T-helper 1 cell treated with Interleukin-12 subunit alpha and Interleukin-12 subunit beta and Interleukin-4 antibody, amounts not matched to agents 30 μg/mL and 1 μg/mL, for 36 hours (primary cell): Measurements from ENCODE around the gene GRIP1.

ENCODE experiments used
- H3K27ac Mint-ChIP-seq: one replicate; pipeline ENCODE4 v1.8.0; 2021; ENCODE audit warnings: mild to moderate bottlenecking, mixed read lengths
- H3K27me3 Mint-ChIP-seq: one replicate; pipeline ENCODE4 v1.8.0; 2021; ENCODE audit warnings: low read depth, mixed read lengths
- H3K36me3 Mint-ChIP-seq: one replicate; pipeline ENCODE4 v1.8.0; 2021; ENCODE audit warnings: low read depth, mixed read lengths
- H3K4me1 Mint-ChIP-seq: one replicate; pipeline ENCODE4 v1.8.0; 2021; ENCODE audit warnings: low read depth, mixed read lengths
- H3K4me3 Mint-ChIP-seq: one replicate; pipeline ENCODE4 v1.8.0; 2021; ENCODE audit warnings: mild to moderate bottlenecking, moderate library complexity, mixed read lengths
- H3K9me3 Mint-ChIP-seq: one replicate; pipeline ENCODE4 v1.8.0; 2021; ENCODE audit warnings: mixed read lengths

Gene GRIP1

GRCh38 chr12:66676241-66676640 lies 2.6 kb downstream of the GRIP1 start:
- no peaks in the 10 kb centered on the region for H3K9me3 Mint-ChIP-seq
- peaks cover 19% of the 10 kb centered on the region for H3K27me3 Mint-ChIP-seq
- H3K4me3 Mint-ChIP-seq = no peak overlapping the region
- no peaks in the 10 kb centered on the region for H3K36me3 Mint-ChIP-seq
- no peaks in the 10 kb centered on the region for H3K4me1 Mint-ChIP-seq
- H3K27ac Mint-ChIP-seq = no peak overlapping the region

GRCh38 chr12:66674495-66675122 lies 4.3 kb downstream of the GRIP1 start:
- Mint-ChIP-seq H3K4me1 (no peaks in the 10 kb centered on the region), H3K36me3 (no peaks in the 10 kb centered on the region), H3K9me3 (no peaks in the 10 kb centered on the region), H3K27me3 (peaks cover 11% of the 10 kb centered on the region), H3K27ac (no peak overlapping the region), H3K4me3 (no peak overlapping the region)

- H3K4me3 Mint-ChIP-seq = no peak overlapping the region
- H3K9me3 Mint-ChIP-seq = no peaks in the 10 kb centered on the region
- H3K27me3 Mint-ChIP-seq = peaks cover 4% of the 10 kb centered on the region
- H3K4me1 Mint-ChIP-seq = no peaks in the 10 kb centered on the region
- H3K27ac Mint-ChIP-seq = no peak overlapping the region
- no peaks in the 10 kb centered on the region for H3K36me3 Mint-ChIP-seq
These were observed 9.3 kb downstream of the GRIP1 start for GRCh38 chr12:66669541-66669940.

- Mint-ChIP-seq H3K4me3 (no peak overlapping the region), H3K27me3 (peaks cover 3% of the 10 kb centered on the region), H3K9me3 (no peaks in the 10 kb centered on the region), H3K4me1 (no peaks in the 10 kb centered on the region), H3K36me3 (no peaks in the 10 kb centered on the region), H3K27ac (no peak overlapping the region)
These were observed 10.6 kb downstream of the GRIP1 start for GRCh38 chr12:66668311-66668710.

GRCh38 chr12:66667906-66668305 lies 11.0 kb downstream of the GRIP1 start:
- H3K27ac Mint-ChIP-seq = no peak overlapping the region
- no peaks in the 10 kb centered on the region for H3K4me1 Mint-ChIP-seq
- H3K4me3 Mint-ChIP-seq = no peak overlapping the region
- no peaks in the 10 kb centered on the region for H3K36me3 Mint-ChIP-seq
- H3K9me3 Mint-ChIP-seq = no peaks in the 10 kb centered on the region
- H3K27me3 Mint-ChIP-seq = peaks cover 3% of the 10 kb centered on the region

GRCh38 chr12:66666481-66666880 lies 12.4 kb downstream of the GRIP1 start:
- no peaks in the 10 kb centered on the region for H3K36me3 Mint-ChIP-seq
- H3K27me3 Mint-ChIP-seq = peaks cover 11% of the 10 kb centered on the region
- H3K27ac Mint-ChIP-seq = no peak overlapping the region
- H3K9me3 Mint-ChIP-seq = no peaks in the 10 kb centered on the region
- no peaks in the 10 kb centered on the region for H3K4me1 Mint-ChIP-seq
- no peak overlapping the region for H3K4me3 Mint-ChIP-seq

GRCh38 chr12:66665435-66665985 lies 13.4 kb downstream of the GRIP1 start:
- H3K27ac Mint-ChIP-seq = no peak overlapping the region
- no peaks in the 10 kb centered on the region for H3K4me1 Mint-ChIP-seq
- H3K4me3 Mint-ChIP-seq = no peak overlapping the region
- H3K36me3 Mint-ChIP-seq = no peaks in the 10 kb centered on the region
- no peaks in the 10 kb centered on the region for H3K9me3 Mint-ChIP-seq
- H3K27me3 Mint-ChIP-seq = peaks cover 10% of the 10 kb centered on the region

- Mint-ChIP-seq H3K4me3 (no peak overlapping the region), H3K27me3 (peaks cover 10% of the 10 kb centered on the region), H3K36me3 (no peaks in the 10 kb centered on the region), H3K9me3 (no peaks in the 10 kb centered on the region), H3K4me1 (no peaks in the 10 kb centered on the region), H3K27ac (no peak overlapping the region)
These were observed 14.8 kb downstream of the GRIP1 start for GRCh38 chr12:66664076-66664475.

- H3K27ac Mint-ChIP-seq = no peak overlapping the region
- no peak overlapping the region for H3K4me3 Mint-ChIP-seq
- H3K4me1 Mint-ChIP-seq = no peaks in the 10 kb centered on the region
- H3K27me3 Mint-ChIP-seq = peaks cover 10% of the 10 kb centered on the region
- H3K36me3 Mint-ChIP-seq = no peaks in the 10 kb centered on the region
- no peaks in the 10 kb centered on the region for H3K9me3 Mint-ChIP-seq
These were observed 15.3 kb downstream of the GRIP1 start for GRCh38 chr12:66663611-66664010.

- H3K4me3 Mint-ChIP-seq = no peak overlapping the region
- peaks cover 10% of the 10 kb centered on the region for H3K27me3 Mint-ChIP-seq
- H3K27ac Mint-ChIP-seq = no peak overlapping the region
- no peaks in the 10 kb centered on the region for H3K9me3 Mint-ChIP-seq
- H3K4me1 Mint-ChIP-seq = no peaks in the 10 kb centered on the region
- no peaks in the 10 kb centered on the region for H3K36me3 Mint-ChIP-seq
These were observed 16.1 kb downstream of the GRIP1 start for GRCh38 chr12:66662729-66663128.

- no peaks in the 10 kb centered on the region for H3K9me3 Mint-ChIP-seq
- H3K36me3 Mint-ChIP-seq = no peaks in the 10 kb centered on the region
- no peak overlapping the region for H3K4me3 Mint-ChIP-seq
- peaks cover 10% of the 10 kb centered on the region for H3K27me3 Mint-ChIP-seq
- H3K4me1 Mint-ChIP-seq = no peaks in the 10 kb centered on the region
- H3K27ac Mint-ChIP-seq = no peak overlapping the region
These were observed 16.7 kb downstream of the GRIP1 start for GRCh38 chr12:66662179-66662578.

GRCh38 chr12:66661357-66661756 lies 17.5 kb downstream of the GRIP1 start:
- no peaks in the 10 kb centered on the region for H3K36me3 Mint-ChIP-seq
- H3K4me3 Mint-ChIP-seq = no peak overlapping the region
- peaks cover 10% of the 10 kb centered on the region for H3K27me3 Mint-ChIP-seq
- no peak overlapping the region for H3K27ac Mint-ChIP-seq
- H3K4me1 Mint-ChIP-seq = no peaks in the 10 kb centered on the region
- no peaks in the 10 kb centered on the region for H3K9me3 Mint-ChIP-seq

- H3K27me3 Mint-ChIP-seq = no peaks in the 10 kb centered on the region
- no peak overlapping the region for H3K4me3 Mint-ChIP-seq
- no peaks in the 10 kb centered on the region for H3K36me3 Mint-ChIP-seq
- no peak overlapping the region for H3K27ac Mint-ChIP-seq
- H3K4me1 Mint-ChIP-seq = no peaks in the 10 kb centered on the region
- H3K9me3 Mint-ChIP-seq = no peaks in the 10 kb centered on the region
These were observed 25.1 kb downstream of the GRIP1 start for GRCh38 chr12:66653796-66654195.

- H3K4me3 Mint-ChIP-seq = no peak overlapping the region
- no peak overlapping the region for H3K27ac Mint-ChIP-seq
- no peaks in the 10 kb centered on the region for H3K9me3 Mint-ChIP-seq
- H3K27me3 Mint-ChIP-seq = no peaks in the 10 kb centered on the region
- no peaks in the 10 kb centered on the region for H3K36me3 Mint-ChIP-seq
- H3K4me1 Mint-ChIP-seq = no peaks in the 10 kb centered on the region
These were observed 30.7 kb downstream of the GRIP1 start for GRCh38 chr12:66648033-66648735.

GRCh38 chr12:66647034-66647691 lies 31.7 kb downstream of the GRIP1 start:
- no peaks in the 10 kb centered on the region for H3K27me3 Mint-ChIP-seq
- H3K9me3 Mint-ChIP-seq = no peaks in the 10 kb centered on the region
- H3K4me1 Mint-ChIP-seq = no peaks in the 10 kb centered on the region
- no peak overlapping the region for H3K27ac Mint-ChIP-seq
- H3K4me3 Mint-ChIP-seq = no peak overlapping the region
- H3K36me3 Mint-ChIP-seq = no peaks in the 10 kb centered on the region
